Measurements from ENCODE around the gene SCUBE1. TPM values are rescaled to one million over a fixed set of nuclear protein-coding genes. Genes with fewer than 3 reads are reported as not detected.

SCUBE1 gene
- total RNA-seq, 1 experiment from 2014 or later: 3.9 TPM

- no peak for ATAC-seq
- CTCF ChIA-PET: no interaction called here
- no TSS peak for BruUV-seq (replicated peaks)
Measured at GRCh38 chr22:43313890-43314474, 29.2 kb downstream of the SCUBE1 start.

More at GRCh38 chr22:43313890-43314474, 29.2 kb downstream of the SCUBE1 start:
- intact Hi-C loops (cut with micrococcal nuclease): no loop called here
- POLR2A ChIA-PET: no interaction called here
- no peaks in the 10 kb centered on the region for H3K4me1 ChIP-seq (ENCODE audit: control insufficient read depth in 1 of 2, insufficient read depth in 2 of 2, low read length in 2 of 2)
- H3K79me2 ChIP-seq (ENCODE audit: insufficient read depth, low read length): no peaks in the 10 kb centered on the region
- no peaks in the 10 kb centered on the region for H3K9me3 ChIP-seq (ENCODE audit: control insufficient read depth in 1 of 2, insufficient read depth in 1 of 2, low read depth in 1 of 2, low read length in 2 of 2)
- H2AFZ ChIP-seq (ENCODE audit: low read depth, low read length, poor library complexity, severe bottlenecking): no peak overlapping the region
- no peaks in the 10 kb centered on the region for H3K36me3 ChIP-seq (ENCODE audit: control insufficient read depth in 1 of 2, insufficient read depth in 2 of 2, low read length in 2 of 2)
- H3K27ac ChIP-seq (ENCODE audit: low read depth, low read length): no peak overlapping the region
- H3K4me2 ChIP-seq (ENCODE audit: low read length): no peak overlapping the region
- H4K20me1 ChIP-seq (ENCODE audit: insufficient read depth): no peaks in the 10 kb centered on the region
- TF ChIP-seq EZH2 (IDR thresholded peaks at IDR 0.05): no peak
- no peak for TF ChIP-seq CEBPB (IDR thresholded peaks at IDR 0.05; ENCODE audit: low read depth)
- TF ChIP-seq SP1 (IDR thresholded peaks at IDR 0.05; ENCODE audit: low read depth): no peak
- TF ChIP-seq ATF3 (IDR thresholded peaks at IDR 0.05): no peak
- no peak for TF ChIP-seq MAX (IDR thresholded peaks at IDR 0.05)
- no peak for TF ChIP-seq ZNF274 (IDR thresholded peaks at IDR 0.05; ENCODE audit: low read depth, low read length)
- TF ChIP-seq SRF (IDR thresholded peaks at IDR 0.05; ENCODE audit: low read depth): no peak
- TF ChIP-seq SIN3A (IDR thresholded peaks at IDR 0.05; ENCODE audit: low read depth): no peak
- no peak for TF ChIP-seq EGR1 (IDR thresholded peaks at IDR 0.05; ENCODE audit: low read depth)
- TF ChIP-seq ELF1 (IDR thresholded peaks at IDR 0.05; ENCODE audit: borderline replicate concordance, low read depth): no peak
- no peak for TF ChIP-seq ZBTB33 (IDR thresholded peaks at IDR 0.05; ENCODE audit: extremely low read depth, insufficient replicate concordance, low read length)
- TF ChIP-seq FOSL1 (IDR thresholded peaks at IDR 0.05; ENCODE audit: low read depth): no peak
- H3K9ac ChIP-seq (ENCODE audit: low read length): no peak overlapping the region
- 0 out of 2 replicates have a peak, but pooled peaks cover 3% of the 10 kb centered on the region for H3K27me3 ChIP-seq (ENCODE audit: insufficient read depth, low read length)
- no peak overlapping the region for H3K4me3 ChIP-seq (replicated peaks in 1 of 2; ENCODE audit: low read depth in 1 of 2, low read length in 2 of 2)
- no peak for DNase-seq (ENCODE audit: low read depth, low spot score)
- H3K9me2 ChIP-seq (ENCODE audit: insufficient read depth): no peaks in the 10 kb centered on the region
- RAD21 ChIA-PET (ENCODE audit: low non-redundant PET in 1 of 2, low total read pairs in 2 of 2, uncharacterized antibody in 2 of 2, unreplicated experiment in 2 of 2): no interaction called here

All from HCT116 (cell line).